HG02623 (cell line): ENCODE measurements around the gene POP5.

Experiments
- ATAC-seq: cut with Tn5 transposase; IDR thresholded peaks from one replicate; pipeline ENCODE4 v1.9.1; 2021; ENCODE audit warnings: moderate library complexity; ENCODE audit not compliant: unreplicated experiment

The POP5 gene

DNA sequence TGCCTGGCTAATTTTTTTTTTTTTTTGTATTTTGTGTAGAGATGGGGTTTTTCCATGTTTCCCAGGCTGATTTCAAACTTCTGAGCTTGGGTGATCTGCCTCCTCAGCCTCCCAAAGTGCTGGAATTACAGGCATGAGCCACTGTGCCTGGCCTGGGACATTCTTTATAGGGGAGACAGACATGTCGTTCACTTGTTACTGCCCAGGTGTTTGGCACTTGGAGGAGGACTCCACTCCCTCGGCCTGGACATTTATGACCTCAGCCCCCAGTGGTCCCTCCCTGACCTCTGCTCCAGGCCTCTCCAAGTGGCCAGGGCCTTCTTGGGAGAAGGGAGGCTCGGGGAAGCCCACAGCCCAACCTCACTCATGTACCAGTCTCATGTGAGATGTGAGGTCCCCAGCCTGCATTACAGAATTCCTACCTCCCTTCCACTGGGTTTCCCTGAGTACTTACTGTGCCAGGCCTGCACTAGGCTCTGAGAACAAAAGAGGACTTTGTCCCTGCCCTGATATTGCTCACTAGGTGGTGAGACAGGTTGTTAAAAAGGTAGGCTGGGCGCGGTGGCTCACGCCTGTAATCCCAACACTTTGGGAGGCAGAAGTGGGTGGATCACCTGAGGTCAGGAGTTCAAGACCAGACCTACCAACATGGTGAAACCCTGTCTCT is 9.7 kb upstream of the POP5 start:
- no peak for ATAC-seq

DNA sequence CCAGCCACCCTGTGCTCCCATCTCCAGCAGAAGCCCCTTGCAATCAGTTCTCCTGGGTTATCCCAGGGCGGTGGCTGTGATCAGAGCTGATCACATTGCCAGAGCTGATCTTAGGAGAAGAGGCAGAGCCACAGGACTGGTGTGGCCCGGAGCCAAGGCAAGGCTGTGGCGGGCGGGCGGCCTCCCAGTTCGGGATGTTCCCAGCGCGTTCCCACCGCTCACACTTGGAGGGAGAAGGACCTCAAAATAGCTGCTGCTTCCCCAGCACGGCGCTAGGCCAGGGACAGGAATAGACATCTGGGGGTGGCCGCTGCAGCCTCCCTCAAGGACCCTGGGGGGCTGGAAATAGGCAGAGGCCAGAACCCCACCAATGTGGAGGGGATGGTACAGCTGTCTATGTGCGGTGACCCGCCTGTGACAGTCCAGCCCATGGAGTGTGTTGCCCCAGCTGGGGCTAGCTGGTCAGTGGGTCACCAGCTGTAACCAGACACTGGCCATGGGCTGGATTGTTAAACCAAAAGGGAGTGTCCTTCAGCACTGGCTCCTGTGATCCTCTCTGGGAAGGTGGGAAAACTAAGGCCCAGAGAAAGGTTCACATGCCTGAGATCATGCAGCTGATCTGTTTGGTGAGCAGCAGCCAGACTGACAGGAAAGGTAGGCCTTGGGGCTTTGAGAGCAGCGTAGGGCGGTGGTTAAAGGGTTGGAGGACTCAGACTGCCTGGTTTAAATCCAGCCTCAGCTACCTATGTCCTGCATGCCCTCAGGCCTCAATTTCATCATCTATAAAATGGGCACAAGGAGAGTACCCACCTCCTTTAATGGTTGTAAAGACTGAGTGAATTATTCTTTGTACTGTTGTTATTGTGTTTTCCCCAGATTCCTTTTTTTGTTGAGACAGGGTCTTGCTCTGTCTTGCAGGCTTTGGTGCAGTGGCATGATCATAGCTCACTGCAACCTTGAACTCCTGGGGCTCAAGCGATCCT is 8.0 kb upstream of the POP5 start:
- ATAC-seq: no peak

GRCh38 chr12:120588371-120588770 is 7.2 kb upstream of the POP5 start:
- ATAC-seq: no peak

DNA sequence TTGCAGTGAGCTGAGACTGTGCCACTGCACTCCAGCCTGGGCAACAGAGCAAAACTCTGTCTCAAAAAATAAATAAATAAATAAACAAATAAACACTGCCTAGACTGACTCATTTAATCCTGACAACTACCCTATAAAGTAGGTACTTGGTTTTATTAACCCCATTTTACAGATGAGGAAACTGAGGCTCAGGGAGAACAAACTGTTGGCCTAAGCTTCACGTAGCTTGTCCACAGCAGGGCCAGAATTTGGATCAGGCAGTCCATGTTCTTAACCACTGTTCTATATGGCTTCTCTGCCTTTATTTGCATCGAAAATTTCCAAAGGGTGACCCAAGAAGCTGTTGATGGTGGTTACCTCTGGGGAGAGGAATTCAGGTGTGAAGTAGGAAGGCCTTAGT is 5.7 kb upstream of the POP5 start:
- ATAC-seq: no peak

DNA sequence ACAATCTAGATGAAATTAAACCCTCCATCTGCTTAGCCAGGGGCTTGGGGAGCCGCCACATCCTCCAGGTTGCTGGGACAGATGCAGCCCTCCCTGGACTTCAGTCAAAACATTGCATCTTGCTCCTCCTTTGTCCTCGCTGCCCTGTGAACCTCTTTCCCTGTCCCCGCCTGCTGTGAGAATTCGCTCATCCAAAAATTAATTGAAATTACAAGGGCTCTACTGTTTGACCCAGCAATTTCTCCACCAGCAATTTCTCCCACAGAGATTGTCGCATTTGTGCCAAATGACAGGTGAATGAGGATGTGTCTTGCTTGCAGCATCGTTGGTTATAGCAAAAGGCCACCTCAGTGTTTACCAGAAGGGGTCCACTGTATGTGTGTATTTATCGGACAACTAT is 5.0 kb upstream of the POP5 start:
- ATAC-seq: no peak

DNA sequence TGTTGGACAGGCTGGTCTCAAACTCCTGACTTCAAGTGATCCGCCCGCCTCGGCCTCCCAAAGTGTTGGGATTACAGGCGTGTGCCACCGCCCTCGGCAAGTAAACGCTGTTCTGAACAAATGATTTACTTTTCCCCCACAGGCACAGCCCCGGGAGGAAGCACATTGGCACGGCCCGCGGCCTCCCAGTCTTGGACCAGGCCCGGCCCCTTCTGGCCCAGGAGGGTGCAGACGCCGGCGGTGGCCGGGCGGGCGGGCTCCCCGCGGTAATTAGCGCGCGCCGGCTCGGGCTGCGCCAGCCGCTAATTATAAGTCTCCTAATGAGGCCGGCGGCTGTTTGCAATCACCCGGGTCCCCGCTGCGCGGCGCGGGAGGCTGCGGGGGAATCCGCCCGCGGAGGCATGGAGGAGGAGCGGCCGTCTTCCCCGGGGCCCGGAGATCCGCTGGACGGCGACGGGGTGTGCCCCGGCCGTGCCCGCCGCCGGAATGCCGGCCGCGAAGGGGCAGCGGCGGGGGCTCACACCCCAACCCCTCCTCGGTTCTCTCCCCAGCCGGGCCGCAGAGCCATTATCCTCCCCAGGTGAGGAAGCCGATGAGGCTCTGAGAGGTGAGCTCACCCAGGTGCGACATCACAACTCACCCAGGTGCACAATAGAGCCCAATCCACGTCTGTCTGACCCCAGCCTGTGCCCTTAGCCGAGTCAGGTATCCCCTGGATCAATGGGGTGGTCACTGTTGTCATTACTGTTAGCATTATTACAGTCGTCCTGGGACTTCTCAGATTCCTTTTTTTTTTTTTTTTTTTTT is 3.3 kb upstream of the POP5 start:
- no peak for ATAC-seq

DNA sequence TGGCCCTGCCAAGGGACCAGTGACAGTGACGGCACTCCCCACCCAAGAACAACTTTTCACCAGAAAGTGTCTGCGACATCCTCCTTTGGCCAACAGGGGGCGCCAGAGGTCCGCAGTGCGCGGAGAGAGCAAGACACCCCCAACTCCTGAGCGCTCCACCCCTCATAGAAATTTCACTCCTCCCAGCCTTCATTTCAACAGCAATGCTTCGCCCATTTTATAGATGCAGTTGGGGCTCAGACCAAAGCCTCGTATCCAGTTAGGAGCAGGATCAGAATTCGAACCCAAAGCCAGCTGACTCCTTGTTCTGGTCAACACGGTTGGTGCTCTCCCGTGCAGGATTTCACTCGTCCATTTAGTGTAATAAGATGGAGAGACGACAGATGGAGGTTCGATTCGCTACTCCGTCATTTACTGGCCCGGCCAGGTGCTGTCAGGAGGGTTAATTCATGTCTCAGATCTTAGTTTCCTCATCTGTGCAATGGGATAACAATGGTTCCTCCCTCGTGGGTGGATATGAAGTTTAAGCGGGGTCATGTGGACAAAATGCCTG is 2.4 kb upstream of the POP5 start:
- no peak for ATAC-seq

DNA sequence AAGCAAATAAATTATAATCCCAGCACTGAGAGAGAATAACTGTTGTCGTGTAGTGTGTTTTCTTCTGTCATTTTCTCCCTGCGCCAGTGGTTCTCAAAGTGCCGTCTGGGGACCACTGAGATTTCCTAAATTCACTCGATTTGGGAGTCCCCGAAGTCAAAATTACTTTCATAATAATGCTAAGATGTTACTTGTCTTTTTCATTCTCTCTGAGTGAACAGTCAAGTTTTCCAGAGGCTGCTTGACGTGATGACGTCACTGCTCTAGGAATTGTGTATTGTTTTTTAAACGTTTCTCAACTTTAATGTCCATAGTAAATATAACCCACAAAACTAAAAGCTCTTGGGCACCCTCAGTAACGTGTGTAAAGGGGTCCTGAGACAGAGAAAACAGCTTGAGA is 796 bp upstream of the POP5 start:
- no peak for ATAC-seq

GRCh38 chr12:120579179-120579578 is 2.0 kb downstream of the POP5 start:
- no peak for ATAC-seq

DNA sequence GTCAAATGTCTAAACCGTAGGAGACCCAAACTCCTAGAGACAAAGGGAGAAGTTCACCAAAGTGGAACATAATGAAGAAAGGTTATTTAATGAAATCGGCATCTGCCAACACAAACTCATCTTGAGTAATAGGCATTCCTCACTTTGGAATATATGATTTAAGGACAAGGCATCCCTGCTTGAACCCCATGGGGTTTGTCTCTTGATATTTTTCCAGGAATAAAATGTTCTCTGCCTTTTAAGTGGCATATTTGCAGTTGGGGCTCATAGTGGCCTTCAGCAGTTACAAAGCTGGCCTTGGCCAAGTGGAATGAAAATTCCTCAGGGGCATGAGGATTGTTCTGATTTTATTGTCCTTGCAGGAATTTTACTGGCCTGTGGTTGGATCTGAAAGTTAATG is 7.1 kb downstream of the POP5 start:
- ATAC-seq: no peak

- ATAC-seq: no peak
Observed at GRCh38 chr12:120573560-120573959, 7.6 kb downstream of the POP5 start.

DNA sequence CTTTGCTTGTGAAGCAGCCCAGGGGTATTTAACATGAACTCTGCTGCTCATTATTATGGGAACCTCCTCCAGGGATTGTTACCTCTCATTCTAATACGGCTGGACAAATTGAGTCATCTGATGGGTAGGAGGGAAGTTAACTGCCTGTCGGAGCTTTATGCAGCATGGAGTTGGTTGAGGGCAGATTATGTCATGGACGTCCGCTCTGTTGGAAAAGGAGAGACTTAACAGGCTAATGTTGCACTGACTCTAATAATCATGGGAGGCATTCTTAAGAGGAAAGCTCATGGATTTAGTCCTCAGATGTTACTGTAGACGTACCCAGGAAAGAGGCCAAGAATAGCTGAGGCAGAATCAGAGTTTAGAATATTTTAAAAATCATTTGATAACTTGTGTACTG is 9.9 kb downstream of the POP5 start:
- ATAC-seq: no peak

- ATAC-seq: no peak
Observed at GRCh38 chr12:120563495-120563894, 17.7 kb downstream of the POP5 start.

GRCh38 chr12:120562906-120563305 is 18.3 kb downstream of the POP5 start:
- no peak for ATAC-seq

DNA sequence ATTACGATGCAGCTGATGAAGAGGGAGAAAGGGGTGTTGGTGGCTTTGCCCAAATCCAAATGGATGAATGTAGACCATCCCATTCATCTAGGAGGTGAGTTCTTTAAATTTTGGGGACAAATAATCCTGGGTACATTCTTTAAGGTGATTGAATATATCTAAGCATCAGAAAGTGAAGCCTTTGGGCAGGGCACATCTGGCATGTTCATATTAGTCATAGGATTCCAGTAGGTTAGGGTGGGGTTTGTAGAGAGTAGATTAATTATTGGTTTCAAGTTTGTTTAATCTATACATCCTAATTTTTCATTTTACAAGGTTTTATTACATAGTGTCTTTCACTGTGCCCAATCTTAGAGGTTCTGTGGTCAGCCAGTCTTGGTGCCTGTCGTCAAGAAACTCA is 23.6 kb downstream of the POP5 start:
- ATAC-seq: no peak

DNA sequence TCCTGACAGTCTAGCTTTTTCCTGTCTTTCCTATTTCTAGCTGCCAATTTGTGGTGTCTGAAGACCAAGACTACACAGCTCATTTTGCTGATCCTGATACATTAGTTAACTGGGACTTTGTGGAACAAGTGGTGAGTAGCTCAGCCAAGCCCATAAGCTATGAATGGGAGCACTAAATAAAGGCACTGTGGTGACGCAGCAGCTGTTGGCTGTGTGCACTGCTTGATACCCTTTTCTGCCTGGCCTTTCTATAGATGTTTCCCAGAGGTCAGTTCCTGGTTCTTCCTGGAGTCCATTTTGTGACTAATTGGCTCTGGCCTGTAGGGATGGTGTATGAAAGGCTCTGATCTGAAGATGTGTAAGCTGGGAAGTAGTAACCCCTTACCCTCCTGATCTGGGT is 26.5 kb downstream of the POP5 start:
- ATAC-seq: no peak

DNA sequence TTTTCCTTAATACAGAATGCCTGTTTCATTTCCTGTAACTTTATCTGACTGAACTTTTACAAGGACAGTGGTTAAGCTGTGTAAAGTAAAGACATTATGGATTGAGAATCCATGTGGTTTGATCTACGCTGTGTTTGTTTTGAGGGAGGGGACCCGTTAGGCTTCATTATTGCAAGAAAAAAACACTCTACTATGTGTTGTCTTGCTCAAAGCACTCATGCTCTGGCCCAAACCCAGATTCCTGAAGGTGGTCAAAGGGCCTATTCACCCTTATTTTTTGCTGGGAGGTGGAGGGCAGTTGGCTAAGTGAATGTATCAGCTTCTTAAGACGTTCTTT is 35.2 kb downstream of the POP5 start:
- ATAC-seq: no peak

DNA sequence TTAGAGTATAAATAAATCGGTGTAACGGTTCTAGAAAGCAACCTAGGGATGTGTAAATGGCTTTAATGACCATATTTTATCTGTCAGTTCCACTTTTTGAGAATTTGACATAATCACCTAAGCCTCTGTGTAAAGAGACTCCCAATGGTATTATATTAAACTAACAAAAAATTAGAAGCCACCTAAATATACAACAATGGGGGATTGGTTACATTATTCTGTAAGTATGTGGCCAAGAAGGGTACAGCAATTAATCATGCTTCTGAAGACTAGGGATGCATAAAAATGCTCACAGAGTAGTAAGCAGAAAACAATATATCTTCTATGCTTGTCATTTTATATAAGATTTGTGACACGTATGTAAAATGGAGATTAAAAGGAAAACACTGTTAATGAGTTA is 36.5 kb downstream of the POP5 start:
- no peak for ATAC-seq

DNA sequence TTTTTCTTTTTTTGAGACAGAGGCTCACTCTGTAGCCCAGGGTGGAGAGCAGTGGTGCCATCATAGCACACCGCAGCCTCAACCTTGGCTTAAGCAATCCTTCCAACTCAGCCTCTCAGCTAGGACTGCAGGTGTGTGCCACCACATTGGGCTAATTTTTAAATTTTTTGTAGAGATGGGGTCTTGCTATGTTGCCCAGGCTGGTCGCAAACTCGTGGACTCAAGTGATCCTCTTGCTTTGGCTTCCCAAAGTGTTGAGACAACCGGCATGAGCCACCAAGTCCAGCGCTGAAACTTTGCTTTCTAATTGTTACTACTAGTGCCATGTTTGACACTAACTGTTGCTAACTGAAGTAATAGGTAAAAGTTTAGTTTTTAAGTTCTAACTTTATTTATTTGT is 39.0 kb downstream of the POP5 start:
- no peak for ATAC-seq

- no peak for ATAC-seq
Observed at GRCh38 chr12:120540445-120540844, 40.8 kb downstream of the POP5 start.

DNA sequence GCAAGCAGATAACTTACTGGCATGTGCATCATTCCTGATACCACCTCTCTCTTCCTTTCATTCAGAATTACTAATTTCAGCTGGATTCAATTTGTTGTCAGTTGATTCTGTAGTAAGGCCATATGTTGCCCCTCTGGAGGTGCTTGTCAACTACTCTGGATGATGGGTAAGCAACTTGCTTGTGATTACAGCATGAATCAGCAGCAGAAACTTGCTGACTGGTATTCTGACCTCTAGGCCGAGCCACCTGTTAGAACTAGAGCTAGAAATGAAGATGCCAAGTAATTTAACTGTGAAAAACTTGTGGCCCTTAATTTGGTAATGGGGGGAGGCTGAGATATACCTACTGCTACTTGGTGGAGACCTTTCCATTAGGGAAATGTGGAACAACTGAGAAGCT is 41.9 kb downstream of the POP5 start:
- no peak for ATAC-seq
